B cell (primary cell): ENCODE results near the gene CNKSR2. TPM values are rescaled to one million over a fixed set of nuclear protein-coding genes. Genes with fewer than 3 reads are reported as not detected.

Experiments used
- ATAC-seq: fragments of 200-7000 bp; cut with Tn5 transposase; one replicate; pipeline ENCODE4 v1.10.0; 2021; ENCODE audit warnings: low read depth, mild to moderate bottlenecking, moderate number of reproducible peaks, moderate library complexity
- CTCF ChIA-PET: fragments of 350-600 bp; sonication (Branson Sonifier 250); formaldehyde crosslinking; loops from one replicate; lab custom pipeline; 2021; ENCODE audit warnings: antibody characterized with exemption, inconsistent platforms; lab: Charles Lee
- POLR2A ChIA-PET: fragments of 350-600 bp; sonication (Branson Sonifier 250); formaldehyde crosslinking; loops from one replicate; lab custom pipeline; 2021; ENCODE audit warnings: antibody characterized with exemption; lab: Charles Lee
- DNase-seq: peaks from one replicate; pipeline ENCODE4 v3.0.0; 2013
- H2AFZ ChIP-seq: 2 replicates; pipeline ENCODE4 v1.6.1; 2012; ENCODE audit warnings: mild to moderate bottlenecking, low read depth, low read length; ENCODE audit not compliant: insufficient read depth, poor library complexity, severe bottlenecking
- H3K27ac ChIP-seq, 2 donors: 1 replicate in 1 of 2; 2 replicates in 1 of 2; pipeline ENCODE4 v1.5.1; 2012 to 2013; ENCODE audit warnings: low read length in 2 of 2, mild to moderate bottlenecking in 2 of 2, moderate library complexity in 1 of 2
- H3K27me3 ChIP-seq, 4 experiments: fragments of 200-600 bp in 1 of 4; sonication (generic) in 1 of 4; replicated peaks in 1 of 4; 1 replicate in 2 of 4; 2 replicates in 2 of 4; pipeline versions ENCODE4 v1.6.1 to v1.7.0; 2013 to 2016; ENCODE audit warnings: low read length in 3 of 4, mild to moderate bottlenecking in 2 of 4, mixed read lengths in 1 of 4, moderate library complexity in 1 of 4; ENCODE audit not compliant: insufficient read depth in 4 of 4, control insufficient read depth in 3 of 4; ENCODE audit errors: control extremely low read depth in 1 of 4
- H3K36me3 ChIP-seq, 2 experiments: replicated peaks in 1 of 2; 1 replicate in 1 of 2; 2 replicates in 1 of 2; pipeline versions ENCODE4 v1.6.1 to v1.7.1; 2013; ENCODE audit warnings: low read length in 1 of 2; ENCODE audit not compliant: insufficient read depth in 2 of 2, control insufficient read depth in 1 of 2; ENCODE audit errors: control extremely low read depth in 1 of 2, extremely low read depth in 1 of 2
- H3K4me1 ChIP-seq, 2 donors: fragments of 200-600 bp in 1 of 2; sonication (generic) in 1 of 2; 1 replicate in 1 of 2; 2 replicates in 1 of 2; pipeline versions ENCODE4 v1.5.1 to v1.6.1; 2013 to 2017; ENCODE audit warnings: low read length in 2 of 2; ENCODE audit not compliant: control insufficient read depth in 2 of 2, insufficient read depth in 2 of 2
- H3K4me2 ChIP-seq: replicated peaks from 2 replicates; pipeline ENCODE3; 2012; ENCODE audit warnings: mild to moderate bottlenecking, low read depth, low read length; ENCODE audit not compliant: poor library complexity, severe bottlenecking
- H3K4me3 ChIP-seq, 5 experiments: fragments of 200-600 bp in 1 of 5; sonication (generic) in 1 of 5; 1 replicate in 3 of 5; 2 replicates in 2 of 5; pipeline versions ENCODE4 v1.5.1 to v1.7.0; 2011 to 2016; ENCODE audit warnings: low read length in 4 of 5, mild to moderate bottlenecking in 4 of 5, low read depth in 2 of 5, control low read depth in 1 of 5, moderate library complexity in 1 of 5; ENCODE audit not compliant: insufficient read depth in 1 of 5; ENCODE audit errors: control extremely low read depth in 1 of 5, extremely low read depth in 1 of 5
- H3K79me2 ChIP-seq: fragments of 200-600 bp; sonication (generic); one replicate; pipeline ENCODE4 v1.6.0; 2016; ENCODE audit warnings: low read length; ENCODE audit not compliant: control insufficient read depth, insufficient read depth
- H3K9ac ChIP-seq: fragments of 200-600 bp; sonication (generic); 2 replicates; pipeline ENCODE4 v1.6.1; 2017; ENCODE audit warnings: mild to moderate bottlenecking, low read length, moderate library complexity
- H3K9me3 ChIP-seq, 3 donors: one replicate each; pipeline versions ENCODE4 v1.6.1 to v1.7.1; 2013; ENCODE audit warnings: low read length in 2 of 3; ENCODE audit not compliant: control insufficient read depth in 2 of 3, insufficient read depth in 1 of 3; ENCODE audit errors: control extremely low read depth in 1 of 3
- H4K20me1 ChIP-seq: 2 replicates; pipeline ENCODE4 v1.6.0; 2012; ENCODE audit warnings: mild to moderate bottlenecking, low read length; ENCODE audit not compliant: insufficient read depth, control insufficient read depth, poor library complexity, severe bottlenecking
- H3K27ac Mint-ChIP-seq: one replicate; pipeline ENCODE4 v1.8.0; 2021; ENCODE audit warnings: mixed read lengths
- H3K27me3 Mint-ChIP-seq: one replicate; pipeline ENCODE4 v1.8.0; 2021; ENCODE audit warnings: mixed read lengths
- H3K4me1 Mint-ChIP-seq: one replicate; pipeline ENCODE4 v1.8.0; 2021; ENCODE audit warnings: mixed read lengths
- H3K4me3 Mint-ChIP-seq: one replicate; pipeline ENCODE4 v1.8.0; 2021; ENCODE audit warnings: mixed read lengths
- H3K9me3 Mint-ChIP-seq: one replicate; pipeline ENCODE4 v1.8.0; 2022; ENCODE audit warnings: mixed read lengths; ENCODE audit not compliant: insufficient read depth
- CTCF ChIP-seq: fragments of 200-600 bp; IDR thresholded peaks from one replicate; pipeline ENCODE4 v1.8.0; 2022; ENCODE audit warnings: antibody characterized with exemption, mild to moderate bottlenecking
- EZH2 ChIP-seq: IDR thresholded peaks from 2 replicates; pipeline ENCODE4 v1.6.1; 2012; ENCODE audit warnings: borderline replicate concordance, low read depth, mild to moderate bottlenecking, moderate library complexity, low read length; ENCODE audit not compliant: insufficient read depth, poor library complexity, severe bottlenecking
- WGBS: methylation state at CpG from one replicate; pipeline ENCODE4 v1.1.5; 2013; ENCODE audit warnings: missing lambda C conversion rate; ENCODE audit not compliant: insufficient coverage; 5-methylcytosine and 5-hydroxymethylcytosine counted together
- intact Hi-C: fragments of 100-400 bp; cut with micrococcal nuclease; formaldehyde crosslinking; loops from one replicate; pipeline ENCODE4 v1.10.0; 2022
- polyA plus RNA-seq: library from polyadenylated mRNA; depleted of rRNA; stranded (reverse); fragments of >200 nt; gene quantifications from 2 replicates; pipeline ENCODE4 v1.2.3, GENCODE V29; 2012
- total RNA-seq, 2 donors: library from RNA; stranded (reverse); fragments of 120-200 nt in 1 of 2; gene quantifications; 1 replicate in 1 of 2; 2 replicates in 1 of 2; pipeline versions ENCODE4 v1.2.3 to v1.2.4, GENCODE V29; 2013 to 2022

The CNKSR2 gene
- total and polyA plus RNA-seq, 2 donors (not counting 1 experiment from before 2014, with no cell fraction given), result 11.5 to 18.8 TPM

DNA sequence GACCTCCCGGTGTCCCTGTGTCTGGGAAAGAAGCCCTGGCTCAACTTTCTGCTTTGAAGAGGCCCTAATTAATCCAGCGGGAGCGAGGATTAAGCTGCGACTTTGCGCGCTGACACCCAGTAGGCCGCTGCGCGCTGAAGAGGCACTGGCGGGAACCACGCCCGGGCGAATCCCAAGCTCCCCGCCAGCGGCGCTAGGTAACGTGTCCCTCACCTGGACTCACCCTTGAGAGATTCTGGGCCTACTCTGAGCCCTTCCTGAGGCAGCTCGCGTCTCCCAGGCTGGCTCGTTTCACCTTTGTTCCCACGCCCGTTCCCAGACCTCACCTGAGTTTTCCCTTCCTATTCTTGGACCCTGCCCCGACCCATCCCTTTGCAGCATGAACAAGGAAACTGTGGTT, 284.5 kb downstream of the CNKSR2 start:
- ChIA-PET POLR2A (no interaction called here), CTCF (no interaction called here)
- TF ChIP-seq EZH2 (no peak), CTCF (no peak)
- Mint-ChIP-seq H3K27me3 (peaks cover 12% of the 10 kb centered on the region), H3K4me1 (peaks cover 16% of the 10 kb centered on the region), H3K27ac (no peak overlapping the region), H3K4me3 (peak overlapping the region; percentile 59), H3K9me3 (no peaks in the 10 kb centered on the region)
- Histone ChIP-seq H3K4me1 (peaks cover 0 to 16% of the 10 kb centered on the region in 2 donors), H3K36me3 (no peaks in the 10 kb centered on the region), H3K79me2 (no peaks in the 10 kb centered on the region), H3K4me2 (peak overlapping the region; percentile 63), H3K9ac (peak overlapping the region; percentile 51), H3K27ac (no peak overlapping the region), H3K4me3 (peak overlapping the region in 2 of 5 experiments; percentile 32 to 45), H3K27me3 (peaks cover 0 to 20% (median under 1%) of the 10 kb centered on the region in 4 experiments), H3K9me3 (peaks cover 0 to 24% (median 0%) of the 10 kb centered on the region in 3 donors), H4K20me1 (no peaks in the 10 kb centered on the region), H2AFZ (peak overlapping the region; percentile 56)
- peak; percentile 6 for DNase-seq
- WGBS, result 17% methylated on average over 20 of the region's 23 CpGs
- ATAC-seq, result no peak
- intact Hi-C loops, result no loop called here

GRCh38 chrX:21659320-21659719, 285.1 kb downstream of the CNKSR2 start:
- Mint-ChIP-seq H3K27ac (no peak overlapping the region), H3K4me1 (peaks cover 16% of the 10 kb centered on the region), H3K4me3 (peak overlapping the region; percentile 59), H3K9me3 (no peaks in the 10 kb centered on the region), H3K27me3 (peaks cover 12% of the 10 kb centered on the region)
- Histone ChIP-seq H3K27me3 (peaks cover 0 to 20% (median under 1%) of the 10 kb centered on the region in 4 experiments), H3K4me3 (no peak overlapping the region), H3K36me3 (no peaks in the 10 kb centered on the region), H3K79me2 (no peaks in the 10 kb centered on the region), H2AFZ (no peak overlapping the region), H3K9ac (no peak overlapping the region), H3K4me2 (no peak overlapping the region), H4K20me1 (no peaks in the 10 kb centered on the region), H3K9me3 (peaks cover 0 to 24% (median 0%) of the 10 kb centered on the region in 3 donors), H3K4me1 (peaks cover 0 to 16% of the 10 kb centered on the region in 2 donors), H3K27ac (no peak overlapping the region)
- no CpG with 5 or more reads among the region's 3 CpGs for WGBS
- TF ChIP-seq EZH2, result no peak
- no peak for TF ChIP-seq CTCF
- ATAC-seq (no peak), DNase-seq (no peak)
- POLR2A ChIA-PET, result no interaction called here
- CTCF ChIA-PET, result no interaction called here
- intact Hi-C loops, result no loop called here
